ENCODE data around the gene BRD9.
"Not testable (repeated sequence)": the region's sequence is repeated elsewhere in the genome, so short reads cannot be mapped to it uniquely, and the experiment has no call there.

Gene BRD9

GRCh38 chr5:892394-893136, at the start of gene BRD9, which contains the start of gene TRIP13:
BRD9 (minus strand) TSS chr5:892801; CDS start chr5:892657, 144 bp downstream.
TRIP13 (plus strand) TSS chr5:892884; CDS start chr5:892999, 115 bp downstream.
- peak; percentile 63 for DNase-seq (ENCODE audit: low read depth)

- not testable (repeated sequence) for DNase-seq (ENCODE audit: low read depth)
Observed at GRCh38 chr5:940741-941140, 48.1 kb upstream of the BRD9 start.

- DNase-seq (ENCODE audit: low read depth), result no peak
Observed at GRCh38 chr5:939368-939767, 46.8 kb upstream of the BRD9 start.

GRCh38 chr5:937151-937924, 44.7 kb upstream of the BRD9 start:
- DNase-seq (ENCODE audit: low read depth), result no peak

- DNase-seq (ENCODE audit: low read depth), result no peak
Observed at GRCh38 chr5:936149-937144, 43.8 kb upstream of the BRD9 start.

GRCh38 chr5:935510-936084, 43.0 kb upstream of the BRD9 start:
- DNase-seq (ENCODE audit: low read depth), result no peak

GRCh38 chr5:934381-934967, 41.9 kb upstream of the BRD9 start:
- not testable (repeated sequence) for DNase-seq (ENCODE audit: low read depth)

GRCh38 chr5:933951-934350, 41.4 kb upstream of the BRD9 start:
- DNase-seq (ENCODE audit: low read depth), result not testable (repeated sequence)

GRCh38 chr5:933251-933861, 40.8 kb upstream of the BRD9 start:
- DNase-seq (ENCODE audit: low read depth), result no peak

GRCh38 chr5:932628-933250, 40.1 kb upstream of the BRD9 start:
- no peak for DNase-seq (ENCODE audit: low read depth)

- DNase-seq (ENCODE audit: low read depth), result no peak
Observed at GRCh38 chr5:932151-932627, 39.6 kb upstream of the BRD9 start.

GRCh38 chr5:931570-932145, 39.1 kb upstream of the BRD9 start:
- no peak for DNase-seq (ENCODE audit: low read depth)

GRCh38 chr5:930866-931265, 38.3 kb upstream of the BRD9 start:
- DNase-seq (ENCODE audit: low read depth), result no peak

- DNase-seq (ENCODE audit: low read depth), result no peak
Observed at GRCh38 chr5:929596-929995, 37.0 kb upstream of the BRD9 start.

- DNase-seq (ENCODE audit: low read depth), result not testable (repeated sequence)
Observed at GRCh38 chr5:929182-929581, 36.6 kb upstream of the BRD9 start.

GRCh38 chr5:927172-928015, 34.8 kb upstream of the BRD9 start:
- DNase-seq (ENCODE audit: low read depth), result no peak

- no peak for DNase-seq (ENCODE audit: low read depth)
Observed at GRCh38 chr5:926417-927171, 34.0 kb upstream of the BRD9 start.

GRCh38 chr5:923281-923873, 30.8 kb upstream of the BRD9 start:
- DNase-seq (ENCODE audit: low read depth), result peak; percentile 45
